NB4 (cell line): ENCODE measurements around the gene NUMBL.

ENCODE experiments used
- DNase-seq: peaks from one replicate; pipeline ENCODE4 v3.0.0; 2010; ENCODE audit warnings: low read depth
- H3K4me3 ChIP-seq: one replicate; pipeline ENCODE4 v1.5.1; 2011; ENCODE audit warnings: mild to moderate bottlenecking, low read depth, low read length, moderate library complexity
- CTCF ChIP-seq: IDR thresholded peaks from one replicate; pipeline ENCODE4 v1.5.1; 2012; ENCODE audit warnings: low read depth, low read length
- MAX ChIP-seq: IDR thresholded peaks from 2 replicates; pipeline ENCODE4 v1.6.1; 2011; ENCODE audit warnings: low read depth, low read length
- MYC ChIP-seq: IDR thresholded peaks from 2 replicates; pipeline ENCODE4 v1.6.1; 2011; ENCODE audit warnings: low read depth, low read length
- POLR2A ChIP-seq: IDR thresholded peaks from 2 replicates; pipeline ENCODE4 v1.6.1; 2011; ENCODE audit warnings: mild to moderate bottlenecking; ENCODE audit not compliant: insufficient read length; ENCODE audit errors: extremely low read depth

The NUMBL gene

GRCh38 chr19:40639638-40639982, 50.8 kb downstream of the NUMBL start:
- TF ChIP-seq MAX (no peak), POLR2A (no peak)
- DNase-seq = no peak
- H3K4me3 ChIP-seq = no peak overlapping the region

- DNase-seq = no peak
- H3K4me3 ChIP-seq = no peak overlapping the region
- TF ChIP-seq MAX = no peak
- TF ChIP-seq CTCF = no peak
- TF ChIP-seq MYC = no peak
- TF ChIP-seq POLR2A = no peak
Observed at GRCh38 chr19:40638327-40638726, 52.1 kb downstream of the NUMBL start.

DNA sequence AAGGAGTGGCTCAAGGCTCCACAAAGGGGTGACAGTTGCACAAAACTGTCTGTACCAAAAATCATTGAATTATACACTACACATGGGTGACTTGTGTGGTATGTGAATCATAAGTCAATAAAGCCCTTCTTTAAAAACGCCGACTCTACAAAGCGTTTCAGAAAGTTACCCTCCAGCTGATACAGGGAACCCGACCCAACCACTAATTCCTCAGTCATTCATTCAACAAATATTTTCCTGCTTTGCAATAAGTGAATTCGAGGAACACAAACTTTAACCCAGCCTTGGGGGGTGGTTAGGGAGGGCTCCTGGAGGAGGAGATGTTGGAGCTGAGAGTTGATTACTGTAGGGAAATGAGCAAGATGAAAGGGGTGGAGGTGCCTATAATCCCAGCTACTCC, 57.2 kb downstream of the NUMBL start:
- no peak for DNase-seq
- no peak overlapping the region for H3K4me3 ChIP-seq
- TF ChIP-seq POLR2A (no peak), MAX (no peak)

GRCh38 chr19:40632311-40633036, 58.0 kb downstream of the NUMBL start:
- H3K4me3 ChIP-seq = no peak overlapping the region
- no peak for TF ChIP-seq POLR2A
- no peak for TF ChIP-seq MAX
- no peak for TF ChIP-seq CTCF
- TF ChIP-seq MYC = no peak
- DNase-seq = no peak

GRCh38 chr19:40630571-40631160, 59.8 kb downstream of the NUMBL start:
- TF ChIP-seq MYC (no peak), POLR2A (no peak)
- no peak overlapping the region for H3K4me3 ChIP-seq
- no peak for DNase-seq

GRCh38 chr19:40629346-40629745, 61.1 kb downstream of the NUMBL start:
- no peak overlapping the region for H3K4me3 ChIP-seq
- no peak for DNase-seq
- TF ChIP-seq MYC (no peak), POLR2A (no peak), CTCF (no peak), MAX (no peak)

DNA sequence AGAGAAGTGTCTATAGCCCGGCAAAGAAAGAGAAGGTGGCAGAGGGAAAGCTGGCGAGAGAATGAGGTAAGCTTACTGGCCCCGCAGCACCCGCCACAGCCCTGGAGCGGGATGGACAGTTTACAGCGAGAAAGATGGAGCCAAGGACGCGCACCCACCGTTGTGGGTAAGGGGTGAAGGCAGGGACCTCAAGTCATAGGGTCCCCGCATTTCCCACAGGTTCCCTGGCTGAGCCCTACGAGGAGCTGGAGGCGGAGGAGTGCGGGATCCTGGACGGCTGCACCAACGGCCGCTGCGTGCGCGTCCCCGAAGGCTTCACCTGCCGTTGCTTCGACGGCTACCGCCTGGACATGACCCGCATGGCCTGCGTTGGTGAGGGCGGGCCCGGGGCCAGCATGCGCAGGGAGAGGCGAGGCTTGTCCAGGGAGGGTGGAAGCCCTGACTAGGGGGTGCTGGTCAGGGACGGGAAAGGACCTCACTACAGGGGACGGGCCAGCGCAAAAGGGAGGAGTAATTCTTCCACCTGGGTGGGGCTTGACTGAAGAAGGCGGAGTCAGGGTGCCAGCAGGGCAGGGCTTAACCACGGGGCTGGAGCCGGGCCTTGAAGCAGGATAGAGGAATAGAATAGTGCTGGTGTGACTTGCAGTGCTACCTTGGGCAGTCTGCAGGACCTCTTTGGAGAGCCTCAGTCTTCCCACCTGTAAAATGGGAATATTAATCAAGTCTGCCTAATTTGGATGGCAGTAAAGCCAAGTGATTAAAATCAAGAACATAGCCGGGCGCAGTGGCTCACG, 62.8 kb downstream of the NUMBL start:
- no peak for DNase-seq
- TF ChIP-seq POLR2A = no peak
- TF ChIP-seq CTCF = no peak
- TF ChIP-seq MYC = no peak
- no peak for TF ChIP-seq MAX
- H3K4me3 ChIP-seq = no peak overlapping the region
